Fibroblast of lung (primary cell): ENCODE data around the gene TOM1.

Experiments
- EZH2 ChIP-seq: IDR thresholded peaks from 2 replicates; pipeline ENCODE4 v1.5.1; 2012; ENCODE audit warnings: low read length, control low read depth, mild to moderate bottlenecking; ENCODE audit errors: missing control alignments
- TF ChIP-seq, protein P1 (sequence below), 2 donors: IDR thresholded peaks in 1 of 2; conservative IDR thresholded peaks in 1 of 2; 1 replicate in 1 of 2; 2 replicates in 1 of 2; pipeline ENCODE4 v1.5.1; 2011 to 2012; ENCODE audit warnings: low read length in 2 of 2, control low read depth in 1 of 2, inconsistent platforms in 1 of 2, low read depth in 1 of 2, mild to moderate bottlenecking in 1 of 2

DNA sequence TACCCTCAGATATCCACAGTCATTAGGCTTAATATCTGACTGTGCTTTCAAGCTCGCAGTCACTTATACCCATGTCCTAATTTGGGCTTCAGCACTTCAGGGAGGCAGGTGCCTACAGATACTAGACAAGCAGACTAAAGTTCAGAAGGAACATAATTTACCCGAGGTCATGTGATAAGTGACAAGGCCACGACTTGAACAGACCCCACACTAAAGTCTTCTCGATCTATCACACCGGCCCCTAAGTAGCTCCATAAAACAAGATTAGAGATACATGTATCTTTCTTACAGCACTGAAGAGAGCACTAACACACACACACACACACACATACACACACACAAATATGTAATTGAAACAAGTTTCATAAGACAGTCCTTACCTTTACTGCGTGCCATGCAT, 32.6 kb downstream of the TOM1 start:
- TF ChIP-seq, protein P1, sequence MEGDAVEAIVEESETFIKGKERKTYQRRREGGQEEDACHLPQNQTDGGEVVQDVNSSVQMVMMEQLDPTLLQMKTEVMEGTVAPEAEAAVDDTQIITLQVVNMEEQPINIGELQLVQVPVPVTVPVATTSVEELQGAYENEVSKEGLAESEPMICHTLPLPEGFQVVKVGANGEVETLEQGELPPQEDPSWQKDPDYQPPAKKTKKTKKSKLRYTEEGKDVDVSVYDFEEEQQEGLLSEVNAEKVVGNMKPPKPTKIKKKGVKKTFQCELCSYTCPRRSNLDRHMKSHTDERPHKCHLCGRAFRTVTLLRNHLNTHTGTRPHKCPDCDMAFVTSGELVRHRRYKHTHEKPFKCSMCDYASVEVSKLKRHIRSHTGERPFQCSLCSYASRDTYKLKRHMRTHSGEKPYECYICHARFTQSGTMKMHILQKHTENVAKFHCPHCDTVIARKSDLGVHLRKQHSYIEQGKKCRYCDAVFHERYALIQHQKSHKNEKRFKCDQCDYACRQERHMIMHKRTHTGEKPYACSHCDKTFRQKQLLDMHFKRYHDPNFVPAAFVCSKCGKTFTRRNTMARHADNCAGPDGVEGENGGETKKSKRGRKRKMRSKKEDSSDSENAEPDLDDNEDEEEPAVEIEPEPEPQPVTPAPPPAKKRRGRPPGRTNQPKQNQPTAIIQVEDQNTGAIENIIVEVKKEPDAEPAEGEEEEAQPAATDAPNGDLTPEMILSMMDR (conservative IDR thresholded peaks at IDR 0.05 in 1 of 2, IDR thresholded peaks at IDR 0.05 in 1 of 2; ENCODE audit: low read depth in 1 of 2, low read length in 2 of 2): no peak
- no peak for TF ChIP-seq EZH2
